Ramos (cell line): ENCODE measurements around the gene PLPP4.

Experiments used
- in situ Hi-C: fragments of 300-500 bp; cut with MboI; formaldehyde crosslinking; loops from one replicate; pipeline ENCODE4 v1.14.3; 2022; ENCODE audit warnings: low sequenced_read_pairs; ENCODE audit not compliant: unreplicated experiment

Gene PLPP4

DNA sequence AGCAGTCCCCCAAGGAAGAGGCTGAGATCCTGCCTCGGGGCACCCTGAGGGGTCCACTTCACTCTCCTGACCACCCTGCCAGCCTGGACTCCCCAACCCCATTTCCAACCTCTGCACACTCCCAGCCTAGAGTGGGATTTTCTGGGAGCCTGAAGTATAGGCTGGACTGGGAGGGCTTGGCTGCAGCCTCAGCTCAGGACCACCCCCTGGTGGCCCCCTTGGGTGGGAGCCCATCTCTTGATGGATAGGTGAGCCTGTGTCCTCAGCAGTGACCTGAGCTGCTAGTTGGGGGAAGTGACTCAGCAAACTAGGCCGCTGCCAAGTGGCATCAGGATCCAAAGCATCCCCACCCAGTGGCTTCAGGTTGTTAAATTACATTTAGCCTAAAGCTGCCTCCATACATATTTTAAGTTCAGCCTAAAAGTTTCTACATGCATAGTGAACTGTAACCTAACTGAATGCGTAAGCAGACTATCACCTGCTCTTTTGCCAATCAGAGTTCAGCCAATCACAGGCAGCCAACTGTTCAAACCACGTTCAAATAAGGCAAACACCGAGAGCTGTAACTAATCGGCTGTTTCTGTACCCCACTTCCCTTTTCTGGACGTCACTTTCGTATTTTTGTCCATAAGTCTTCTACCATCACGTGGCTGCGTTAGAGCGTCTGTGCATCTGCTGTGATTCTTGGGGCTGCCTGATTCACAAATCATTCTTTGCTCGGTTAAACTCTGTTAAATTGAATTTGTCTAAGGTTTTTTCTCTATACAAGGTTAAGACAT is 144.0 kb downstream of the PLPP4 start:
- in situ Hi-C loops, result no loop called here

GRCh38 chr10:120601999-120602398 is 145.0 kb downstream of the PLPP4 start:
- in situ Hi-C loops, result no loop called here

GRCh38 chr10:120605410-120605809 is 148.4 kb downstream of the PLPP4 start:
- in situ Hi-C loops, result no loop called here

- in situ Hi-C loops, result no loop called here
These were observed 149.2 kb downstream of the PLPP4 start for GRCh38 chr10:120606051-120606764.

GRCh38 chr10:120607016-120607709 is 150.1 kb downstream of the PLPP4 start:
- in situ Hi-C loops, result no loop called here

GRCh38 chr10:120607710-120608703 is 151.0 kb downstream of the PLPP4 start:
- in situ Hi-C loops, result no loop called here

DNA sequence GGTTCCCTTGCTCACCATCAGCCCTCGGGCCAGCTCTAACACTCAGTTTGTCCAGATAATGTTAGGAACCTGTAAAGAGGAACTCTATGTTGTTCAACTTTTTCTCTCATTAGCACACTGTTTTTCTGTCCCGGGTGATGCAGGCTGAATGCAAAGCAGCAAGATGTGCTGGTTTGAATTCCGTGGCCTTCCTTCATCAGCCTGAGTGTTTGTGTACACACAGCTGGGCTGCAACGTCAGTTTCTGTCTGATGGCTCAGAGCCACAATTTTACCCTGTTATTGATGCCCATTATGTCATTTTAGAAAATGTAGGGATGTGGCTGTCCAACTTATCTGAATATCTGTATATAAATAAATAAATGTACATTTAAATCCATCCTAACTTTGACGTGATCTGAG is 152.0 kb downstream of the PLPP4 start:
- in situ Hi-C loops, result no loop called here

- in situ Hi-C loops, result no loop called here
These were observed 153.8 kb downstream of the PLPP4 start for GRCh38 chr10:120610791-120611190.

DNA sequence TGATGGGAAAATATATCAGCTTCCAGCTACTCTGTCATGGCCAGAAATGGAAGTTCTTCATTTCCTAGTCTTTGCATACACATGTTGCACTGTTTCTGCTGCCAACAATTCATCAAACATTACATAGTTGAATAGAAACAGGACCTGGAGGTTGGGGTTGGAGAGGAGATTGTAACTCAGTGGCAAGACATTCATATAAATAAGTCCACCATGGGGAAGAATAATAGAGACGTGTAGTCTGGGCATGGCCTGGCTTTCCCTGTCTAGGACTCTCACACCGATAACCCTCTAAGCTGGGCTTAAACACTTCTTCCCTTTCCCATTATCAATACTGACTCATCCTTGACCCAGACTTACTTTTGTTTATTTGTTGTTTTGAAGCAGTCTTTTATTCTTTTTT is 155.7 kb downstream of the PLPP4 start:
- in situ Hi-C loops, result no loop called here

DNA sequence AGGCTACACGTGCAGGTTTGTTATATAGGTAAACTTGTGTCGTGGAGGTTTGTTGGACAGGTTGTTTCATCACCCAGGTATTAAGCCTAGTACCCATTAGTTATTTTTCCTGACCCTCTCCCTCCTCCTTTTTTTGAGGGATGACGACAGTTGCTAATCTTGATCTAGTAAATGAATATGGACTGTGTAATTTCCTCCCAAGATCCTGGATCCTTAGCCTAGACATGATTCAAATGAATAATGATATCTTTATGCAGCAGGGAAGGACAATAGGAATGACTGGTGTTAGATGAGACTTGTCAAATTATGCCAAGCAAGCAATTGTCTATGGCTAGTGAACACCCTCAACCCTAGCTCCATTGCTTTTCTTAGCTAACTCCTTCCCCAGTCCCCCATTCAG is 156.2 kb downstream of the PLPP4 start:
- in situ Hi-C loops, result no loop called here

DNA sequence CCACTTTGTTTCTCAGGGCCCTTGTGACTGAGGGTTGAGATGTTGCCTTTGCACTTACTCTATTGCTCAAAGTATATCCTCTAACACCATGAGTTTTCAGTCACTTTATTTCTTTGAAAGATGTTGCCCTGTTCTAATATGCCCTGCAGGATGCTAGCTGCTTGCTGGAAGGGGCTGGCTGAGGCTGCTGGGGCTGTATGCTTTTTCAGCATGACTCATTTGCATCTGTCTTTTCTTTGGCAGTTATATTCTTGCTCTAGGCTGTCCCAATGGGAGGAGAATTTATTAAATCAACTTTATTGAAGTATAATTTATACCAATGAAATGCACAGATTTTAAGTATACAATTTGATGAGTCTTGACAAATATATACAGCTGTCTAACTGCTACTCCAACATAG is 157.7 kb downstream of the PLPP4 start:
- in situ Hi-C loops, result no loop called here

DNA sequence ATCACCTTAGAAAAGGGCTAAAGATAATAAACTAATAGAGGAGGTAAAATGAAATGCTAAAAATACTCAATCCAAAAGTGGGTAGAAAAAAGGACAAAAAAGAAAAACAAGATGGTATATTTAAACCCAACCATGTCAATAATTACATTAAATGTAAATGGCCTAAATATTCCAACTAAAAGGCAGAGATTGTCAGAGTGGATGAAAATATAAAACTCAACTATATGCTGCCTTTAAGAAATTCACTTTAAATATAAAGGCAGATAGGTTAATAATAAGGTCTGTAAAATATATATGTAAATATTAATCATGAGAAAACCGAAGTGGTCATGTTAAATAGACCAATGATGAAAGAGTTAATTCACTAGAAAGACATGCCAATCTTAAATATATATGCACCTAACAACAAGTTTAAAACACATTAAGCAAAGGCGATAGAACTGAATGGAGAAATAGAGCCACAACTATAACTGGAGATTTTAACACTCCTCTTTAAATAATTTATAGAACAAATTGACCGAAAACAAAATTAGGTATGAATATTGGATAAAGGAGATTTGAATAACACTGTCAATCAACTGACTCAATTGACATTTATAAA is 159.4 kb downstream of the PLPP4 start:
- in situ Hi-C loops, result no loop called here

DNA sequence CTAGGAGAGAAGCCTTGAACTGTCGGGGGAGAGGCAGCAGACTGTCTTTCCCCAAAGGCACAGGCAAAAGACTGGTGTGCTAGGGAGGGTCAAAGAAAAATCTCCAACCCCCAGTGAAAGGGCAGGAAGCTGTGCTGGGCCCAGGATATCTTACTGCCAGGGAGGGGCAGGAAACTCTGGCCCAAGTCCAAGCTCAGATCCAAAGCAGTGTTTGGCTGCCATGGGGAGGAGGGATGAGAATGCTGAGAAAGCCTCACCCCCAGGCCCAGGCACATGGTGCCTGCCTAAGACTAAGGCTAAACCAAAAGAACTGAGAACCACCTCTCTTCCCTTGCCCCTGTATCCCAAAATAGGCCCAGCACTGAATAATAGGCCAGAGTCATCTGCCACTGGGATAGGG is 171.2 kb downstream of the PLPP4 start:
- in situ Hi-C loops, result no loop called here

DNA sequence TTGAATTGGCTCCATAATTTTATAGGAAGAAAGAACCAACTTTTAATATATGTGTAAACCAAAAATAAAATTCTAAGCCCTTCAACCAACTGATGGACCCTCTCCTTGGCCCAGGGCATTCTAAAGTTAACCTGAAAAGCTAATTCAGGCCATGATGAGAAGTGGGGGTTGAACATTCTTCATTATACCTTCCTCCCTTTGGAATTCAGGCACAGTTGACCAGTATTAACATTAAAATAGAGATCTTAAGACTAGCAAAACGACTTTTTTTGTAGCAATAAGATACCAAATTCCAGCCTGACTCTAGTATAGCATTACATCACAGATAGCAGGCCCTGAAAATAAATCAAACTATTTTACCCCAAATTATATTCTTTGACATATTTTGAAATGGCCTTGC is 173.2 kb downstream of the PLPP4 start:
- in situ Hi-C loops, result no loop called here

- in situ Hi-C loops, result no loop called here
These were observed 175.0 kb downstream of the PLPP4 start for GRCh38 chr10:120632047-120632446.

GRCh38 chr10:120632942-120633341 is 175.9 kb downstream of the PLPP4 start:
- in situ Hi-C loops, result no loop called here

DNA sequence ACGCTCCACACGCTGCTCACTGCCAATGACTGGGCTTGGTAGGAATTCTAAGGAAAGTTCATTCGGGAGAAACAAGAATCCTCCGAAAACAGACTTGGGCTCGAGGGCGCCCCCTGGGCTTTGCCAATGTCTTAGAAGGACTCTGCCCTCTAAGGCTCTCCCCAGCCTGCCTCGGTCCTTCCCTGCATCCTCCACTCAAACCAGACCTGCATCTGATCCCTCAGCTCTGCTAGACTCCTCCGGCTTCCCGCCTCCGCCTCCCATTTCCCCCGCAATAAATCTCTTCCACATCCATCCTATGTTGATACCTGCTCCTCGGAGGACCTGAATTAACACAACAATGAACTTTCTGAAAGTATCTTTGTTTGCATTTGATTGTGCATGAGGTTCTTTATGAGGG is 177.6 kb downstream of the PLPP4 start:
- in situ Hi-C loops, result no loop called here
